GM21515 (cell line): ENCODE data around the gene TNNI3.
"Not testable (repeated sequence)": the region's sequence is repeated elsewhere in the genome, so short reads cannot be mapped to it uniquely, and the experiment has no call there.

Experiments used
- ATAC-seq: cut with Tn5 transposase; IDR thresholded peaks from one replicate; pipeline ENCODE4 v1.9.1; 2021; ENCODE audit not compliant: unreplicated experiment

Gene TNNI3

GRCh38 chr19:55114566-55115145 is 42.9 kb downstream of the TNNI3 start:
- ATAC-seq: no peak

GRCh38 chr19:55113570-55114039 is 43.9 kb downstream of the TNNI3 start:
- ATAC-seq: no peak

- ATAC-seq: no peak
Observed at GRCh38 chr19:55112777-55113569, 44.6 kb downstream of the TNNI3 start.

GRCh38 chr19:55112246-55112776 is 45.2 kb downstream of the TNNI3 start:
- ATAC-seq: no peak

GRCh38 chr19:55111238-55111831 is 46.2 kb downstream of the TNNI3 start:
- ATAC-seq: no peak

GRCh38 chr19:55109527-55110291 is 47.8 kb downstream of the TNNI3 start:
- ATAC-seq: no peak

- ATAC-seq: not testable (repeated sequence)
Observed at GRCh38 chr19:55107252-55107651, 50.3 kb downstream of the TNNI3 start.

- ATAC-seq: no peak
Observed at GRCh38 chr19:55106591-55106990, 50.9 kb downstream of the TNNI3 start.

- no peak for ATAC-seq
Observed at GRCh38 chr19:55105237-55105636, 52.3 kb downstream of the TNNI3 start.

GRCh38 chr19:55103190-55103589 is 54.3 kb downstream of the TNNI3 start:
- ATAC-seq: no peak
